HEK293 (cell line): Measurements from ENCODE around the gene DRD1.

Experiments
- CTCF ChIA-PET: fragments of 350-600 bp; formaldehyde crosslinking; extraction: SDS; loops from one replicate; lab custom pipeline; 2021; ENCODE audit warnings: antibody characterized with exemption; lab: Yijun Ruan, JAX
- POLR2A ChIA-PET: fragments of 300-600 bp; formaldehyde crosslinking; extraction: SDS; loops from one replicate; lab custom pipeline; 2020; ENCODE audit warnings: antibody characterized with exemption, inconsistent platforms; lab: Yijun Ruan, JAX
- H3K27ac ChIP-seq: fragments of 200-500 bp; sonication (Bioruptor generic); 2 replicates; pipeline ENCODE4 v1.5.1; 2014; ENCODE audit warnings: low read depth, low read length, control low read depth, inconsistent platforms; ENCODE audit errors: extremely low read depth
- H3K36me3 ChIP-seq, 2 experiments: fragments of 200-500 bp in 1 of 2; sonication (Bioruptor generic) in 1 of 2; 1 replicate in 1 of 2; 2 replicates in 1 of 2; pipeline ENCODE4 v1.5.1; 2014 to 2017; ENCODE audit warnings: inconsistent platforms in 2 of 2, low read length in 2 of 2; ENCODE audit not compliant: control insufficient read depth in 2 of 2, insufficient read depth in 1 of 2
- H3K4me1 ChIP-seq: fragments of 200-500 bp; sonication (Bioruptor generic); 2 replicates; pipeline ENCODE4 v1.5.1; 2014; ENCODE audit warnings: mild to moderate bottlenecking, low read length, inconsistent platforms; ENCODE audit not compliant: control insufficient read depth, insufficient read depth
- H3K4me3 ChIP-seq: 2 replicates; pipeline ENCODE4 v1.5.1; 2011; ENCODE audit warnings: low read depth, mild to moderate bottlenecking, control low read depth, low read length, moderate library complexity
- H3K9me3 ChIP-seq: fragments of 200-500 bp; sonication (Bioruptor generic); 2 replicates; pipeline ENCODE4 v1.5.1; 2014; ENCODE audit warnings: low read depth, low read length, inconsistent platforms; ENCODE audit not compliant: control insufficient read depth, insufficient read depth
- EGR2 ChIP-seq: fragments of 450-650 bp; formaldehyde crosslinking; IDR thresholded peaks from 2 replicates; pipeline ENCODE4 v1.5.1; 2016; ENCODE audit warnings: low read depth, missing biosample characterization, missing genetic modification characterization
- FEZF1 ChIP-seq: fragments of 450-650 bp; formaldehyde crosslinking; IDR thresholded peaks from 2 replicates; pipeline ENCODE4 v1.5.1; 2016; ENCODE audit warnings: missing biosample characterization, missing genetic modification characterization
- GLIS2 ChIP-seq: fragments of 450-650 bp; formaldehyde crosslinking; IDR thresholded peaks from 2 replicates; pipeline ENCODE4 v1.5.1; 2016; ENCODE audit warnings: missing biosample characterization, missing genetic modification characterization
- REPIN1 ChIP-seq: fragments of 450-650 bp; formaldehyde crosslinking; IDR thresholded peaks from 2 replicates; pipeline ENCODE4 v1.5.1; 2017; ENCODE audit warnings: missing biosample characterization, missing genetic modification characterization, low read depth
- ZBTB20 ChIP-seq: fragments of 450-650 bp; formaldehyde crosslinking; IDR thresholded peaks from 2 replicates; pipeline ENCODE4 v1.5.1; 2016; ENCODE audit warnings: missing biosample characterization, missing genetic modification characterization
- ZBTB21 ChIP-seq: fragments of 450-650 bp; formaldehyde crosslinking; IDR thresholded peaks from 2 replicates; pipeline ENCODE4 v1.5.1; 2017; ENCODE audit warnings: missing biosample characterization, missing genetic modification characterization
- ZBTB44 ChIP-seq: fragments of 450-650 bp; IDR thresholded peaks from 2 replicates; pipeline ENCODE4 v1.5.1; 2018; ENCODE audit warnings: missing biosample characterization, mild to moderate bottlenecking, missing genetic modification characterization
- ZBTB8A ChIP-seq: fragments of 450-650 bp; formaldehyde crosslinking; IDR thresholded peaks from 2 replicates; pipeline ENCODE4 v1.5.1; 2016; ENCODE audit warnings: missing biosample characterization, missing genetic modification characterization
- ZNF10 ChIP-seq: fragments of 450-650 bp; formaldehyde crosslinking; IDR thresholded peaks from 2 replicates; pipeline ENCODE4 v1.5.1; 2017; ENCODE audit warnings: missing biosample characterization, missing genetic modification characterization
- ZNF114 ChIP-seq: fragments of 450-650 bp; formaldehyde crosslinking; IDR thresholded peaks from 2 replicates; pipeline ENCODE4 v1.5.0; 2017; ENCODE audit warnings: missing biosample characterization, missing genetic modification characterization
- ZNF140 ChIP-seq: fragments of 450-650 bp; formaldehyde crosslinking; IDR thresholded peaks from 2 replicates; pipeline ENCODE4 v1.5.1; 2016; ENCODE audit warnings: missing biosample characterization, missing genetic modification characterization
- ZNF19 ChIP-seq: fragments of 450-650 bp; formaldehyde crosslinking; IDR thresholded peaks from 2 replicates; pipeline ENCODE4; 2016; ENCODE audit warnings: missing biosample characterization, missing genetic modification characterization, low read depth
- ZNF354C ChIP-seq: fragments of 450-650 bp; formaldehyde crosslinking; IDR thresholded peaks from 2 replicates; pipeline ENCODE4 v1.5.1; 2016; ENCODE audit warnings: missing biosample characterization, missing genetic modification characterization, low read depth, borderline replicate concordance
- ZNF555 ChIP-seq: fragments of 450-650 bp; formaldehyde crosslinking; conservative IDR thresholded peaks from 2 replicates; pipeline ENCODE4 v1.5.1; 2017; ENCODE audit warnings: missing biosample characterization, mild to moderate bottlenecking, missing genetic modification characterization, inconsistent platforms
- ZNF629 ChIP-seq: fragments of 450-650 bp; formaldehyde crosslinking; IDR thresholded peaks from 2 replicates; pipeline ENCODE4 v1.5.1; 2017; ENCODE audit warnings: missing biosample characterization, missing genetic modification characterization
- ZNF664 ChIP-seq: fragments of 450-650 bp; formaldehyde crosslinking; IDR thresholded peaks from 2 replicates; pipeline ENCODE4 v1.5.1; 2016; ENCODE audit warnings: missing biosample characterization, missing genetic modification characterization
- TF ChIP-seq, protein P1 (sequence below): fragments of 450-650 bp; formaldehyde crosslinking; IDR thresholded peaks from 2 replicates; pipeline ENCODE4; 2016; ENCODE audit warnings: missing biosample characterization, missing genetic modification characterization
- TF ChIP-seq, protein P2 (sequence below): fragments of 450-650 bp; formaldehyde crosslinking; IDR thresholded peaks from 2 replicates; pipeline ENCODE4 v1.5.1; 2017; ENCODE audit warnings: missing biosample characterization, missing genetic modification characterization
- TF ChIP-seq, protein P3 (sequence below): fragments of 450-650 bp; formaldehyde crosslinking; conservative IDR thresholded peaks from 2 replicates; pipeline ENCODE4 v1.5.1; 2016; ENCODE audit warnings: low read depth, missing biosample characterization, missing genetic modification characterization
- TF ChIP-seq, protein P4 (sequence below): fragments of 450-650 bp; formaldehyde crosslinking; IDR thresholded peaks from 2 replicates; pipeline ENCODE4 v1.5.1; 2016; ENCODE audit warnings: missing biosample characterization, missing genetic modification characterization

Gene DRD1

DNA sequence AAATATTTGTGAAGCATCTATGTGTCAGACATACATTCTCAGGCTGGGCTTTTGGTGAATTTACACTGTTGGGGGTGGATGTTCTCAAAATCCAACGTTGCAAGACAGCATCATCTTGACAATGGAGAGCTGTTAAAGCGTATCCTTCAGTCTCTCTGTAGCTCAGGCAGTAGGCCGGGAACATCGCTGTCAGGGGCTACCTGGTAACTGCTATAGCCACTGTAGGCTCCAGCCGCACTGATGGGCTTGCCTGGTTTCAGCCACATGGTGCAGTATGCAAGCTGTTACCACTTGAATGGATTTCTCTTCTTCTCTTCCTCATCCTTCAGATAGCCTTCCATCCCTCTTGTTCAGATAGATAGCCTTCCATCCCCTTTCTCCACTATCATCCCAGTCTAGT, 51.7 kb downstream of the DRD1 start:
- Histone ChIP-seq H3K36me3 (no peaks in the 10 kb centered on the region), H3K27ac (no peak overlapping the region), H3K9me3 (no peaks in the 10 kb centered on the region), H3K4me1 (peaks cover 3% of the 10 kb centered on the region; the same call in 1 of the 2 replicates), H3K4me3 (no peak overlapping the region)
- POLR2A ChIA-PET = interaction anchor here (1.0 kb wide), 1 partner anchor 14 kb away, joined by 3 read pairs; no protein-coding TSS in a partner anchor
- TF ChIP-seq ZNF354C (tag by site-specific recombination) = no peak
- TF ChIP-seq, protein P1, sequence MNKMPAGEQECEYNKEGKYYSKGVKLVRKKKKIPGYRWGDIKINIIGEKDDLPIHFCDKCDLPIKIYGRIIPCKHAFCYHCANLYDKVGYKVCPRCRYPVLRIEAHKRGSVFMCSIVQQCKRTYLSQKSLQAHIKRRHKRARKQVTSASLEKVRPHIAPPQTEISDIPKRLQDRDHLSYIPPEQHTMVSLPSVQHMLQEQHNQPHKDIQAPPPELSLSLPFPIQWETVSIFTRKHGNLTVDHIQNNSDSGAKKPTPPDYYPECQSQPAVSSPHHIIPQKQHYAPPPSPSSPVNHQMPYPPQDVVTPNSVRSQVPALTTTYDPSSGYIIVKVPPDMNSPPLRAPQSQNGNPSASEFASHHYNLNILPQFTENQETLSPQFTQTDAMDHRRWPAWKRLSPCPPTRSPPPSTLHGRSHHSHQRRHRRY = no peak
- TF ChIP-seq EGR2 = no peak
- no peak for TF ChIP-seq FEZF1 (tag by site-specific recombination)
- no peak for TF ChIP-seq ZNF19 (tag by site-specific recombination)
- no peak for TF ChIP-seq ZNF664 (tag by site-specific recombination)
- TF ChIP-seq ZBTB44 (tag by site-specific recombination) = no peak
- no peak for TF ChIP-seq GLIS2 (tag by site-specific recombination)
- TF ChIP-seq ZBTB21 (tag by site-specific recombination) = no peak
- TF ChIP-seq, protein P2, sequence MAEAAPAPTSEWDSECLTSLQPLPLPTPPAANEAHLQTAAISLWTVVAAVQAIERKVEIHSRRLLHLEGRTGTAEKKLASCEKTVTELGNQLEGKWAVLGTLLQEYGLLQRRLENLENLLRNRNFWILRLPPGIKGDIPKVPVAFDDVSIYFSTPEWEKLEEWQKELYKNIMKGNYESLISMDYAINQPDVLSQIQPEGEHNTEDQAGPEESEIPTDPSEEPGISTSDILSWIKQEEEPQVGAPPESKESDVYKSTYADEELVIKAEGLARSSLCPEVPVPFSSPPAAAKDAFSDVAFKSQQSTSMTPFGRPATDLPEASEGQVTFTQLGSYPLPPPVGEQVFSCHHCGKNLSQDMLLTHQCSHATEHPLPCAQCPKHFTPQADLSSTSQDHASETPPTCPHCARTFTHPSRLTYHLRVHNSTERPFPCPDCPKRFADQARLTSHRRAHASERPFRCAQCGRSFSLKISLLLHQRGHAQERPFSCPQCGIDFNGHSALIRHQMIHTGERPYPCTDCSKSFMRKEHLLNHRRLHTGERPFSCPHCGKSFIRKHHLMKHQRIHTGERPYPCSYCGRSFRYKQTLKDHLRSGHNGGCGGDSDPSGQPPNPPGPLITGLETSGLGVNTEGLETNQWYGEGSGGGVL (tag by site-specific recombination) = no peak
- TF ChIP-seq ZBTB20 = no peak
- CTCF ChIA-PET = interaction anchor here (0.6 kb wide), 1 partner anchor 50 kb away, joined by 3 read pairs; no protein-coding TSS in a partner anchor

DNA sequence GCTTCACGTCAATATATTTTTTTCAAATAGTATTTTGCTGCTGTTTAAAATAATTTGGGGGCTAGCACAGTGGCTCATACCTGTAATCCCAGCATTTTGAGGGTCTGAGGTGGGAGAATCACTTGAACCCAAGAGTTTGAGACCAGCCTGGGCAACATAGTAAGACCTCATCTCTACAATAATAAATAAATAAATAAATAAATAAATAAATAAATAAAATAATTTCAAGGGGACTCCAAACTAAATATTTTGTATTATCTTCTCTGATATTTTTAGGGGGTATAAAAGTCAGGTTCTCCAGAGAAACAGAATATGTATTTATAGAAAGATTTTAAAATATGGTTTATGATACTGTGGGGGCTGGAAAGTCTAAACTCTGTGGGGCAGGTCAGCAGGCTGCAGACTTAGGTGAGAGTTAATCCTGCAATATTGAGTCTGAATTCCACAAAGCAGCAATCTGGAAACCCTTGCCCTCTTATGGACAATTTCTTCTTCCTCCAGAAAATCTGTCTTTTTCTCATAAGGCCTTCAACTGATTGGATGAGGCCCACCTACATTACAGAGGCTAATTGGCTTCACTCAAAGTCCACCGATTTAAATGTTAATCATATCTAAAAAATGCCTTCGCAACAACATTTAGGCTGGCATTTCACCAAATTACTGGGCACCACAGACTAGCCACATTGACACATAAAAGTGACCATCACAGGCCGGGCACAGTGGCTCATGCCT, 53.5 kb downstream of the DRD1 start:
- peaks cover 7% of the 10 kb centered on the region; the same call in 1 of the 2 replicates for H3K4me1 ChIP-seq
- ChIA-PET CTCF (interaction anchor here (0.6 kb wide), 2 partner anchors 16 to 54 kb away, joined by 3 read pairs; no protein-coding TSS in a partner anchor), POLR2A (no interaction called here)
- no peak overlapping the region for H3K27ac ChIP-seq
- H3K36me3 ChIP-seq = no peaks in the 10 kb centered on the region
- H3K4me3 ChIP-seq = no peak overlapping the region
- no peaks in the 10 kb centered on the region for H3K9me3 ChIP-seq
- peak; percentile 98 for TF ChIP-seq ZNF10
- TF ChIP-seq, protein P3, sequence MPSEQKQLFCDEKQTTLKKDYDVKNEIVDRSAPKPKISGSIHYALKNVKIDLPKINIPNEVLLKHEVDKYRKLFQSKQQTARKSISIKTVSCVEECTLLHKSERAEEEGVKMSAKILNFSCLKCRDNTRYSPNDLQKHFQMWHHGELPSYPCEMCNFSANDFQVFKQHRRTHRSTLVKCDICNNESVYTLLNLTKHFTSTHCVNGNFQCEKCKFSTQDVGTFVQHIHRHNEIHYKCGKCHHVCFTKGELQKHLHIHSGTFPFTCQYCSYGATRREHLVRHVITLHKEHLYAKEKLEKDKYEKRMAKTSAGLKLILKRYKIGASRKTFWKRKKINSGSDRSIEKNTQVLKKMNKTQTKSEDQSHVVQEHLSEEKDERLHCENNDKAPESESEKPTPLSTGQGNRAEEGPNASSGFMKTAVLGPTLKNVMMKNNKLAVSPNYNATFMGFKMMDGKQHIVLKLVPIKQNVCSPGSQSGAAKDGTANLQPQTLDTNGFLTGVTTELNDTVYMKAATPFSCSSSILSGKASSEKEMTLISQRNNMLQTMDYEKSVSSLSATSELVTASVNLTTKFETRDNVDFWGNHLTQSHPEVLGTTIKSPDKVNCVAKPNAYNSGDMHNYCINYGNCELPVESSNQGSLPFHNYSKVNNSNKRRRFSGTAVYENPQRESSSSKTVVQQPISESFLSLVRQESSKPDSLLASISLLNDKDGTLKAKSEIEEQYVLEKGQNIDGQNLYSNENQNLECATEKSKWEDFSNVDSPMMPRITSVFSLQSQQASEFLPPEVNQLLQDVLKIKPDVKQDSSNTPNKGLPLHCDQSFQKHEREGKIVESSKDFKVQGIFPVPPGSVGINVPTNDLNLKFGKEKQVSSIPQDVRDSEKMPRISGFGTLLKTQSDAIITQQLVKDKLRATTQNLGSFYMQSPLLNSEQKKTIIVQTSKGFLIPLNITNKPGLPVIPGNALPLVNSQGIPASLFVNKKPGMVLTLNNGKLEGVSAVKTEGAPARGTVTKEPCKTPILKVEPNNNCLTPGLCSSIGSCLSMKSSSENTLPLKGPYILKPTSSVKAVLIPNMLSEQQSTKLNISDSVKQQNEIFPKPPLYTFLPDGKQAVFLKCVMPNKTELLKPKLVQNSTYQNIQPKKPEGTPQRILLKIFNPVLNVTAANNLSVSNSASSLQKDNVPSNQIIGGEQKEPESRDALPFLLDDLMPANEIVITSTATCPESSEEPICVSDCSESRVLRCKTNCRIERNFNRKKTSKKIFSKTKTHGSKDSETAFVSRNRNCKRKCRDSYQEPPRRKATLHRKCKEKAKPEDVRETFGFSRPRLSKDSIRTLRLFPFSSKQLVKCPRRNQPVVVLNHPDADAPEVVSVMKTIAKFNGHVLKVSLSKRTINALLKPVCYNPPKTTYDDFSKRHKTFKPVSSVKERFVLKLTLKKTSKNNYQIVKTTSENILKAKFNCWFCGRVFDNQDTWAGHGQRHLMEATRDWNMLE (tag by site-specific recombination) = peak; percentile 87
- TF ChIP-seq ZNF19 (tag by site-specific recombination) = no peak
- TF ChIP-seq ZNF114 (tag by site-specific recombination) = no peak
- TF ChIP-seq, protein P4, sequence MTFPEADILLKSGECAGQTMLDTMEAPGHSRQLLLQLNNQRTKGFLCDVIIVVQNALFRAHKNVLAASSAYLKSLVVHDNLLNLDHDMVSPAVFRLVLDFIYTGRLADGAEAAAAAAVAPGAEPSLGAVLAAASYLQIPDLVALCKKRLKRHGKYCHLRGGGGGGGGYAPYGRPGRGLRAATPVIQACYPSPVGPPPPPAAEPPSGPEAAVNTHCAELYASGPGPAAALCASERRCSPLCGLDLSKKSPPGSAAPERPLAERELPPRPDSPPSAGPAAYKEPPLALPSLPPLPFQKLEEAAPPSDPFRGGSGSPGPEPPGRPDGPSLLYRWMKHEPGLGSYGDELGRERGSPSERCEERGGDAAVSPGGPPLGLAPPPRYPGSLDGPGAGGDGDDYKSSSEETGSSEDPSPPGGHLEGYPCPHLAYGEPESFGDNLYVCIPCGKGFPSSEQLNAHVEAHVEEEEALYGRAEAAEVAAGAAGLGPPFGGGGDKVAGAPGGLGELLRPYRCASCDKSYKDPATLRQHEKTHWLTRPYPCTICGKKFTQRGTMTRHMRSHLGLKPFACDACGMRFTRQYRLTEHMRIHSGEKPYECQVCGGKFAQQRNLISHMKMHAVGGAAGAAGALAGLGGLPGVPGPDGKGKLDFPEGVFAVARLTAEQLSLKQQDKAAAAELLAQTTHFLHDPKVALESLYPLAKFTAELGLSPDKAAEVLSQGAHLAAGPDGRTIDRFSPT (tag by site-specific recombination) = no peak
- TF ChIP-seq ZBTB8A (tag by site-specific recombination) = peak; percentile 68
- TF ChIP-seq ZNF140 (tag by site-specific recombination) = peak; percentile 75
- peak; percentile 44; the same call in 1 of the 2 replicates for TF ChIP-seq ZNF629 (tag by site-specific recombination)
- TF ChIP-seq REPIN1 (tag by site-specific recombination) = no peak
- peak; percentile 82 for TF ChIP-seq ZNF555 (tag by site-specific recombination)
